Measurements from ENCODE around the gene CREG2. TPM values are rescaled to one million over a fixed set of nuclear protein-coding genes. Genes with fewer than 3 reads are reported as not detected.

The CREG2 gene
- total RNA-seq, 4 donors from 2014 or later: 0.40 TPM; not detected in 3

DNA sequence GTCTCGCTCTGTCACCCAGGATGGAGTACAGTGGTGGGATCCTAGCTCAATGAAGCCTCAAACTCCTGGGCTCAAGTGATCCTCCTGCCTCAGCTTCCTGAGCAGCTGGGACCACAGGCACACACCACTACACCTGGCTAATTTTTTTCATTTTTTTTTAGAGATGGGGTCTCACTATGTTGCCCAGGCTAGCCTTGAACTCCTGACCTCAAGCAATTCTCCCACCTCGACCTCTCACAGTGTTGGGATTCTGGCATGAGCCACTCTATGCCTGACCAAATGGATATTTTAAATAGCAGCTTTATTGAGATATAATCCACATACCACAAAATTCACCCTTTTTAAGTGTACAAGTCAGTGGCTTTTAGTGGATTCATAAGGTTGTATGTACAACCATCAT, 89.9 kb downstream of the CREG2 start:
- peaks cover 0 to 26% (median 0%) of the 10 kb centered on the region in 3 donors for H3K36me3 ChIP-seq
- no peaks in the 10 kb centered on the region for H3K9me3 ChIP-seq
- H3K27ac ChIP-seq: no peak overlapping the region
- DNase-seq: no peak
- H3K4me1 ChIP-seq: peaks cover 0 to 19% (median 5%) of the 10 kb centered on the region in 4 donors
- H3K4me3 ChIP-seq: no peak overlapping the region
- TF ChIP-seq, protein P1, sequence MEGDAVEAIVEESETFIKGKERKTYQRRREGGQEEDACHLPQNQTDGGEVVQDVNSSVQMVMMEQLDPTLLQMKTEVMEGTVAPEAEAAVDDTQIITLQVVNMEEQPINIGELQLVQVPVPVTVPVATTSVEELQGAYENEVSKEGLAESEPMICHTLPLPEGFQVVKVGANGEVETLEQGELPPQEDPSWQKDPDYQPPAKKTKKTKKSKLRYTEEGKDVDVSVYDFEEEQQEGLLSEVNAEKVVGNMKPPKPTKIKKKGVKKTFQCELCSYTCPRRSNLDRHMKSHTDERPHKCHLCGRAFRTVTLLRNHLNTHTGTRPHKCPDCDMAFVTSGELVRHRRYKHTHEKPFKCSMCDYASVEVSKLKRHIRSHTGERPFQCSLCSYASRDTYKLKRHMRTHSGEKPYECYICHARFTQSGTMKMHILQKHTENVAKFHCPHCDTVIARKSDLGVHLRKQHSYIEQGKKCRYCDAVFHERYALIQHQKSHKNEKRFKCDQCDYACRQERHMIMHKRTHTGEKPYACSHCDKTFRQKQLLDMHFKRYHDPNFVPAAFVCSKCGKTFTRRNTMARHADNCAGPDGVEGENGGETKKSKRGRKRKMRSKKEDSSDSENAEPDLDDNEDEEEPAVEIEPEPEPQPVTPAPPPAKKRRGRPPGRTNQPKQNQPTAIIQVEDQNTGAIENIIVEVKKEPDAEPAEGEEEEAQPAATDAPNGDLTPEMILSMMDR (IDR thresholded peaks at IDR 0.05): no peak
- TF ChIP-seq POLR2A (IDR thresholded peaks at IDR 0.05): no peak
- H3K27me3 ChIP-seq: no peaks in the 10 kb centered on the region

DNA sequence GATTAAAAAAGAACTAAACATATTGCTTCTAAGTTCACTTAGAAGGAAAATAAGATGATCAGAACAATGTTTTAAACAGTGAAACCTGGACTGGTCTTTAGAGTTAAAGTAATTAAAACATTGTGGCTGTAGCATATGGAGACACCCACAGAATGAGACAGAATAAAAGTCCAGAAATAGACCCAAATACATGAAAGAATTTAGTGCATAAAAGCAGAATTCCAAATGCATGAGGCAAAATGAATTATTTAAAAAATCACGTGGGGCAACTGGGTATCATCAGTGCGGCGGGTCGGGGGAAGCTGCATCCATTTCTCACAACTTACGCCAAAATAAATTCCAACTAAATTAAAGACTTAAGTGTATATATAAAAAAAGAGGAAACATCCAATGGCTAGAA, 90.9 kb downstream of the CREG2 start:
- Histone ChIP-seq H3K9me3 (no peaks in the 10 kb centered on the region), H3K36me3 (peaks cover 0 to 35% (median 0%) of the 10 kb centered on the region in 3 donors), H3K27ac (no peak overlapping the region), H3K4me3 (no peak overlapping the region), H3K27me3 (no peaks in the 10 kb centered on the region), H3K4me1 (peaks cover 0 to 16% (median 5%) of the 10 kb centered on the region in 4 donors)
- no peak for DNase-seq
- TF ChIP-seq, protein P1 (IDR thresholded peaks at IDR 0.05): no peak
- TF ChIP-seq POLR2A (IDR thresholded peaks at IDR 0.05): no peak

GRCh38 chr2:101295895-101296294, 91.4 kb downstream of the CREG2 start:
- TF ChIP-seq, protein P1 (IDR thresholded peaks at IDR 0.05): no peak
- TF ChIP-seq POLR2A (IDR thresholded peaks at IDR 0.05): no peak
- no peak overlapping the region for H3K27ac ChIP-seq
- no peaks in the 10 kb centered on the region for H3K27me3 ChIP-seq
- no peak overlapping the region for H3K4me3 ChIP-seq
- H3K4me1 ChIP-seq: peaks cover 0 to 13% (median 4%) of the 10 kb centered on the region in 4 donors
- H3K36me3 ChIP-seq: peaks cover 0 to 40% (median 0%) of the 10 kb centered on the region in 3 donors
- no peak for DNase-seq
- no peaks in the 10 kb centered on the region for H3K9me3 ChIP-seq

Small RNA genes lying within 50 kb of the gene (small RNA-seq; reads per million reads assigned to genes)
- 0 to 0.25 reads per million in 2 donors for gene MIR5696

Other genes with a start within 250 kb of the CREG2 start
- gene TBC1D8, start 236.1 kb downstream of the CREG2 start, total RNA-seq: 100 to 1,000 TPM in 3 of 4 donors, 10 to 100 TPM in 1; 77.6 to 511 (median 239) TPM
- gene CNOT11, start 134.6 kb downstream of the CREG2 start, total RNA-seq: 10 to 100 TPM; 46.4 to 82.9 (median 48.1) TPM
- gene RNF149, start 78.8 kb downstream of the CREG2 start, total RNA-seq: 10 to 100 TPM; 61.1 to 86.2 (median 70.5) TPM
- not detected for gene RFX8, start 87.6 kb upstream of the CREG2 start, total RNA-seq

Data from Peyer's patch (tissue), 4 donors.